Mesenchymal stem cell (in vitro differentiated cells and primary cell): ENCODE measurements around the gene TRIP11.

Experiments used
- DNase-seq: peaks from one replicate; pipeline ENCODE4 v3.0.0-alpha.2; 2013
- H2AFZ ChIP-seq: one replicate; pipeline ENCODE4 v1.6.1; 2013; ENCODE audit warnings: low read depth, mild to moderate bottlenecking, control low read depth, inconsistent platforms, low read length, moderate library complexity
- H2AK5ac ChIP-seq: 2 replicates; pipeline ENCODE4 v1.6.1; 2013; ENCODE audit warnings: low read length, moderate library complexity, mild to moderate bottlenecking, inconsistent platforms; ENCODE audit not compliant: severe bottlenecking
- H2BK120ac ChIP-seq: one replicate; pipeline ENCODE4 v1.6.1; 2013; ENCODE audit warnings: low read depth, mild to moderate bottlenecking, inconsistent platforms, low read length, moderate library complexity
- H2BK12ac ChIP-seq, 2 experiments: one replicate each; pipeline ENCODE4 v1.6.1; 2013; ENCODE audit warnings: inconsistent platforms in 2 of 2, low read length in 2 of 2, mild to moderate bottlenecking in 2 of 2, moderate library complexity in 2 of 2, control low read depth in 1 of 2
- H2BK15ac ChIP-seq: one replicate; pipeline ENCODE4 v1.6.1; 2013; ENCODE audit warnings: mild to moderate bottlenecking, low read depth, inconsistent platforms; ENCODE audit not compliant: poor library complexity, severe bottlenecking
- H2BK5ac ChIP-seq: 2 replicates; pipeline ENCODE4 v1.6.1; 2013; ENCODE audit warnings: low read depth, mild to moderate bottlenecking, low read length, control low read depth, inconsistent platforms; ENCODE audit not compliant: poor library complexity, severe bottlenecking
- H3K14ac ChIP-seq, 2 experiments: one replicate each; pipeline ENCODE4 v1.6.1; 2013; ENCODE audit warnings: inconsistent platforms in 2 of 2, low read length in 2 of 2, control low read depth in 1 of 2, mild to moderate bottlenecking in 1 of 2, moderate library complexity in 1 of 2
- H3K18ac ChIP-seq, 2 experiments: one replicate each; pipeline ENCODE4 v1.6.1; 2013; ENCODE audit warnings: inconsistent platforms in 2 of 2, low read length in 2 of 2, control low read depth in 1 of 2, low read depth in 1 of 2, mild to moderate bottlenecking in 1 of 2
- H3K23ac ChIP-seq, 2 experiments: one replicate each; pipeline ENCODE4 v1.6.1; 2013; ENCODE audit warnings: inconsistent platforms in 2 of 2, low read length in 2 of 2, mild to moderate bottlenecking in 2 of 2, moderate library complexity in 2 of 2, control low read depth in 1 of 2
- H3K27ac ChIP-seq: 2 replicates; pipeline ENCODE4 v1.5.1; 2013; ENCODE audit warnings: mild to moderate bottlenecking, moderate library complexity, low read length, control low read depth, inconsistent platforms; ENCODE audit not compliant: poor library complexity, severe bottlenecking
- H3K27me3 ChIP-seq, 2 experiments: 2 replicates each; pipeline versions ENCODE4 v1.6.1 to v1.7.0; 2013; ENCODE audit warnings: low read length in 2 of 2, mild to moderate bottlenecking in 2 of 2, moderate library complexity in 2 of 2, control low read depth in 1 of 2, inconsistent platforms in 1 of 2; ENCODE audit not compliant: control insufficient read depth in 1 of 2, insufficient read depth in 1 of 2
- H3K36me3 ChIP-seq, 2 experiments: 2 replicates each; pipeline versions ENCODE4 v1.6.1 to v1.7.0; 2013; ENCODE audit warnings: low read length in 2 of 2, control low read depth in 1 of 2, inconsistent platforms in 1 of 2, low read depth in 1 of 2, mild to moderate bottlenecking in 1 of 2; ENCODE audit not compliant: insufficient read depth in 2 of 2, control insufficient read depth in 1 of 2
- H3K4ac ChIP-seq, 2 experiments: one replicate each; pipeline ENCODE4 v1.6.1; 2013; ENCODE audit warnings: inconsistent platforms in 2 of 2, low read length in 2 of 2, mild to moderate bottlenecking in 2 of 2, moderate library complexity in 2 of 2, control low read depth in 1 of 2, low read depth in 1 of 2
- H3K4me1 ChIP-seq: 2 replicates; pipeline ENCODE4 v1.6.1; 2013; ENCODE audit warnings: low read depth, low read length, control low read depth; ENCODE audit not compliant: control insufficient read depth, insufficient read depth
- H3K4me2 ChIP-seq: 2 replicates; pipeline ENCODE4 v1.6.1; 2013; ENCODE audit warnings: low read length, mild to moderate bottlenecking, inconsistent platforms; ENCODE audit not compliant: poor library complexity, severe bottlenecking
- H3K4me3 ChIP-seq, 2 experiments: 2 replicates each; pipeline versions ENCODE4 v1.5.1 to v1.7.0; 2013; ENCODE audit warnings: low read length in 2 of 2, mild to moderate bottlenecking in 2 of 2, control low read depth in 1 of 2, low read depth in 1 of 2; ENCODE audit not compliant: insufficient read depth in 1 of 2
- H3K79me1 ChIP-seq: replicated peaks from 2 replicates; pipeline ENCODE4 v1.6.1; 2013; ENCODE audit warnings: mild to moderate bottlenecking, control low read depth, low read length, inconsistent platforms; ENCODE audit not compliant: poor library complexity, severe bottlenecking
- H3K9ac ChIP-seq: 2 replicates; pipeline ENCODE4 v1.7.0; 2013; ENCODE audit warnings: mild to moderate bottlenecking, low read length, moderate library complexity
- H3K9me3 ChIP-seq: 2 replicates; pipeline ENCODE4 v1.7.0; 2013; ENCODE audit warnings: mild to moderate bottlenecking, low read length; ENCODE audit not compliant: control insufficient read depth
- H4K8ac ChIP-seq: one replicate; pipeline ENCODE4 v1.6.1; 2013; ENCODE audit warnings: inconsistent platforms, mild to moderate bottlenecking, low read length, moderate library complexity
- H4K91ac ChIP-seq: one replicate; pipeline ENCODE4 v1.6.1; 2013; ENCODE audit warnings: mild to moderate bottlenecking, low read length, inconsistent platforms
- WGBS: methylation state at CpG from one replicate; pipeline ENCODE4 v1.1.7; 2013; ENCODE audit warnings: mixed read lengths; 5-methylcytosine and 5-hydroxymethylcytosine counted together

The TRIP11 gene

DNA sequence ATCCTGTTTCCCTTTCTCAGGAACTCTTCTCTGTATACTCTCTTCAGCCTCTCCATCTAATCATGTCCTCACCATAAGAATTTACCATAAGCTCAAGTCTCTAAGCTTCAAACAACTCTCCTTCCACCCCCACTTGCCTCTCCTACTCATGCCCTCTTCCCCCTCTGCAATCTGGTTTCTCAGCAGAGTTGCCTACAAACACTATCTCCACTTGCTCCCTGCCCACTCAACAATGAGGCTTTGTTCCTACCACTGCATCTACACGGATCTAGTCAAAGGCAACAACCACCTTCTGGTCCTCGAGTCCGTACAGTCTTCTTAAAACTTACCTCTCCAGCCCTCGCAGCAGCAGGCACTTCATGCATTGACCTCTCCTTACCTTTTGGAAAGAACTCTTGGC, 75.1 kb downstream of the TRIP11 start:
- Histone ChIP-seq H2BK5ac (no peak overlapping the region), H2BK120ac (no peak overlapping the region), H3K9ac (no peak overlapping the region), H3K27ac (no peak overlapping the region), H2BK12ac (no peak overlapping the region), H4K8ac (no peak overlapping the region), H2AFZ (no peak overlapping the region), H3K18ac (no peak overlapping the region), H3K23ac (no peak overlapping the region), H3K79me1 (no peaks in the 10 kb centered on the region), H3K4me2 (no peak overlapping the region), H3K9me3 (no peaks in the 10 kb centered on the region), H2BK15ac (no peak overlapping the region), H3K4me1 (no peaks in the 10 kb centered on the region), H3K4ac (peak overlapping the region in 1 of 2 experiments; percentile 7), H4K91ac (no peak overlapping the region), H2AK5ac (no peak overlapping the region), H3K36me3 (peaks cover 8 to 35% of the 10 kb centered on the region in 2 experiments), H3K27me3 (no peaks in the 10 kb centered on the region), H3K4me3 (no peak overlapping the region), H3K14ac (no peak overlapping the region)
- WGBS = 91% methylated on average over 4 of the region's 4 CpGs
- no peak for DNase-seq

DNA sequence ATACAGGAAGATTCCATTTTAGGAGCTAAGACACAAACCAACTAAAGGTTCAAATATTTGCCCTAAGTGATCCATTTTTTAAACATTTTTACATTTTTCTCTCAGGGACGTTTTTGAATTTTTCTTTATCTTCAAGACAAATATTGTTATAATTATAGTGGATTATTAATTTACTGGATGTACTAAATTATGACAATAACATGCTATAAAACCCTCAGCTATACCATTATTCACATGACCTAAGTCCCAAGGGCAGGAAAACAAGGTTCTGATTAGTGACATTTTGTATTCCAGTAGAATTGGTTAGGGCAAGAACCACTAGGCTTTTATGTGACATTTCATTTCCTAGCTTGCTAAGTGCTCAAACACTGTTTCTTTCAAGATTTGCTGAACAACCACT, 75.8 kb downstream of the TRIP11 start:
- no CpG with 5 or more reads among the region's 1 CpG for WGBS
- Histone ChIP-seq H3K4me2 (no peak overlapping the region), H3K23ac (no peak overlapping the region), H3K4me1 (no peaks in the 10 kb centered on the region), H4K8ac (no peak overlapping the region), H3K79me1 (no peaks in the 10 kb centered on the region), H3K18ac (peak overlapping the region in 1 of 2 experiments; percentile 8), H2BK5ac (no peak overlapping the region), H2BK120ac (no peak overlapping the region), H3K27ac (no peak overlapping the region), H2AK5ac (no peak overlapping the region), H3K9ac (no peak overlapping the region), H2BK12ac (no peak overlapping the region), H3K27me3 (no peaks in the 10 kb centered on the region), H2AFZ (no peak overlapping the region), H2BK15ac (no peak overlapping the region), H3K4me3 (no peak overlapping the region), H3K4ac (no peak overlapping the region), H3K14ac (no peak overlapping the region), H3K9me3 (no peaks in the 10 kb centered on the region), H4K91ac (no peak overlapping the region), H3K36me3 (peaks cover 6 to 28% of the 10 kb centered on the region in 2 experiments)
- DNase-seq = no peak

DNA sequence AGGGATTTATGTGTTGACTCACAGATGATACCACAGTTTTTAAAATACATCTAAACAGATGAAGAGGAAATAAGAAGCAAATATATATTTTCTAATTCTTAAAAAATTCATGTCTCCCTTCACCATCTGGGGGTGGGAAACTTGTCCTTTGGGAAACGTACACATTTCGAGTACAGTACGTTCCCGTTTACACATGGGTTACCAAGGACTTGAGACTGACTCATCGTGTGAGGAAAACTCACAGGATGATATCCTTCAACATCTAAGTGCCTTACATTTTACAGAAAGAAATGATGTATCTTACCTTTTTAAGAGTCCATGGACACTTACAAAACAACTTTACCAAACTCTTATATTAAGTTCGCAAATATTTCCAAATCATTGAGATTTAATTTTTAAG, 76.4 kb downstream of the TRIP11 start:
- H2AK5ac ChIP-seq = no peak overlapping the region
- peak; percentile 73 for DNase-seq
- no peak overlapping the region for H2AFZ ChIP-seq
- no peak overlapping the region for H3K4ac ChIP-seq
- H3K36me3 ChIP-seq = peaks cover 2 to 22% of the 10 kb centered on the region in 2 experiments
- no peak overlapping the region for H2BK5ac ChIP-seq
- H3K4me1 ChIP-seq = no peaks in the 10 kb centered on the region
- no peak overlapping the region for H3K18ac ChIP-seq
- H3K4me3 ChIP-seq = no peak overlapping the region
- no peak overlapping the region for H2BK120ac ChIP-seq
- H3K27ac ChIP-seq = no peak overlapping the region
- no peak overlapping the region for H3K9ac ChIP-seq
- H3K27me3 ChIP-seq = no peaks in the 10 kb centered on the region
- no peaks in the 10 kb centered on the region for H3K79me1 ChIP-seq
- H2BK12ac ChIP-seq = no peak overlapping the region
- H2BK15ac ChIP-seq = no peak overlapping the region
- H4K91ac ChIP-seq = no peak overlapping the region
- H3K4me2 ChIP-seq = no peak overlapping the region
- no peak overlapping the region for H3K14ac ChIP-seq
- no peaks in the 10 kb centered on the region for H3K9me3 ChIP-seq
- 28% methylated on average over 5 of the region's 6 CpGs for WGBS
- no peak overlapping the region for H4K8ac ChIP-seq
- H3K23ac ChIP-seq = no peak overlapping the region

DNA sequence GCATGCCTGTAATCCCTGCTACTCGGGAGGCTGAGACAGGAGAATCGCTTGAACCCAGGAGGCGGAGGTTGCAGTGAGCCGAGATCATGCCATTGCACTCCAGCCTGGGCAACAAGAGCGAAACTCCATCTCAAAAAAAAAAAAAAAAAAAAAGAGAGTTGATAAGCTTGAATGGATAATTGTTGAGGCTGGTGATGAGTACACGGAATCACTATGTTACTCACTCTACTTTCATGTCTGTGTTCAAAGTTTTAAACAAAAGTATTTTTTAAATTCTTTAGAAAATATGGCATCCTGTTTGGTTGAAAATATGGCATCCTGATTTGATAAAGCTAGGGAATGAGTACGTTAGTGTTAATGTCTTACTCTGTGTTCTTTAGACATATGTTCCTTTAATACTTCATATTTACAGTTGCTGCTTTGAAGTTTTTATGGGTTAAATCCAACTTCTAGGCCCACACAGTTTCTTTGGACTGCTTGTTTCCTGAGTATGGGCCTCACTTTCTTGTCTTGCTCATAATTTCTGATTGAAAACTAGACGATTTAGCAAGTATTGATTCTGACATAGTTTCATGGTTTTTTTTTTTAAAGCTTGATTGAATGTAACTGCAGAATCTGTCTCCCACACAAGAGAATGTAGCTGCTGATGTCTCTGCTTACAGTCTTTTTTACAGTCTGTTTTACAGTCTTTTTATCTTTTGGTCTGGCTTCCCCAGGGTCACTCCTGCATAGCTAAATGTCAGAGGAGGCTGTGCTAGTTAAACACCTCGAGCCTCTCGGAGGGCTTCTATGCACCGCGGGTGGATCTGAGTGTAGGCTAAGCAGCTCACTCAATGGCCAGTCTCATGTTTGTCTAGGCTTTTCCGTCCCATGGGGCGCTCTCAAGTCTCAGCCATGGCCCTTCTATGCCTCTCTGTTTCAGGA, 78.3 kb downstream of the TRIP11 start:
- H3K4me3 ChIP-seq = no peak overlapping the region
- no peak overlapping the region for H3K27ac ChIP-seq
- H3K27me3 ChIP-seq = peaks cover 0 to 3% of the 10 kb centered on the region in 2 experiments
- 90% methylated on average over 10 of the region's 14 CpGs for WGBS
- H3K23ac ChIP-seq = no peak overlapping the region
- H2BK120ac ChIP-seq = no peak overlapping the region
- DNase-seq = no peak
- peaks cover 0 to 8% of the 10 kb centered on the region in 2 experiments for H3K36me3 ChIP-seq
- H2BK5ac ChIP-seq = no peak overlapping the region
- H4K91ac ChIP-seq = no peak overlapping the region
- H3K79me1 ChIP-seq = no peaks in the 10 kb centered on the region
- no peak overlapping the region for H2BK12ac ChIP-seq
- H3K4me2 ChIP-seq = no peak overlapping the region
- no peaks in the 10 kb centered on the region for H3K9me3 ChIP-seq
- no peak overlapping the region for H2BK15ac ChIP-seq
- H3K9ac ChIP-seq = no peak overlapping the region
- H3K18ac ChIP-seq = peak overlapping the region in 1 of 2 experiments; percentile 40
- H4K8ac ChIP-seq = peak overlapping the region; percentile 9
- peak overlapping the region in 1 of 2 experiments; percentile 60 for H3K14ac ChIP-seq
- no peak overlapping the region for H2AK5ac ChIP-seq
- H3K4me1 ChIP-seq = no peaks in the 10 kb centered on the region
- H2AFZ ChIP-seq = no peak overlapping the region
- no peak overlapping the region for H3K4ac ChIP-seq
